Stimulated activated CD4-positive, alpha-beta T cell treated with anti-CD3 and anti-CD28 coated beads, Interleukin-15, amount 100 ng/mL, for 24 hours (primary cell): ENCODE measurements around the gene CAB39L.
"Not testable (repeated sequence)": the region's sequence is repeated elsewhere in the genome, so short reads cannot be mapped to it uniquely, and the experiment has no call there.

Experiments used
- DNase-seq: peaks from one replicate; pipeline ENCODE4 v3.0.0-alpha.2; 2020

Gene CAB39L

DNA sequence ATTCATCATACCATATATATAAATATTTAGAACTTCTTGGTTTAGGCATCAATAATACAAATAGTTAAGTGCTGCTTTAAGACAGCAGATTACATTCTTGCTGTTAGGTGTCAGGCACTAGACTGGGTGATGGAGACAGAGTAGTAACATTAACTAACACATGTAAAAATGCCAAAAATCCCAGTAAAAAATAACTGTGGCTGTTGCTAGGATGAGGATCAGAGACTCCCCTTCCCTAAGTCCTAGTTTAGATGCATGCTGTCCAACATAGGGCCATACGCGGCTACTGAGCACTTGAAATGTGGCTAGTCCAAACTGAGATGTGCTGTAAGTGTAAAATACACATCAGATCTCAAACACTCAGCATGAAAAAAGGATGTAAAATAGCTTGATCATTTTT is 101.4 kb downstream of the CAB39L start:
- DNase-seq, result no peak

DNA sequence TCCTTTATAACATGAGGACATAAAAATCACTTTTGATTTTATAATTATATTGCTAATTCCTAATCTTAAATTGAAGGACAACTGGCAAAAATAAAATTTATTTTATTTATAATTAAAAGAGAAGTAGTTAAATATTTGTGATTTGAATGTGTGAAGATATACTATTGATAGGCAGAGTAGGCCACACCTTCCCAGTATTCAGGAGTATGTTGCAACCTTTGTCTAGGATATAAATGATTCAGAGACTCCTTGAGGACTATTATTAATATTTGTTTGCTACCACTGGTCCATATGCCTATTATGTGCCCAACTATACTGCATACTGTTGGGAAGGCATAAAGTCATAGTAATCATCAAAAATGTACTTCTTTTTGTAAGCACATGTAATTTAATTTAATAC is 101.9 kb downstream of the CAB39L start:
- no peak for DNase-seq

GRCh38 chr13:49341517-49341916 is 102.3 kb downstream of the CAB39L start:
- no peak for DNase-seq

DNA sequence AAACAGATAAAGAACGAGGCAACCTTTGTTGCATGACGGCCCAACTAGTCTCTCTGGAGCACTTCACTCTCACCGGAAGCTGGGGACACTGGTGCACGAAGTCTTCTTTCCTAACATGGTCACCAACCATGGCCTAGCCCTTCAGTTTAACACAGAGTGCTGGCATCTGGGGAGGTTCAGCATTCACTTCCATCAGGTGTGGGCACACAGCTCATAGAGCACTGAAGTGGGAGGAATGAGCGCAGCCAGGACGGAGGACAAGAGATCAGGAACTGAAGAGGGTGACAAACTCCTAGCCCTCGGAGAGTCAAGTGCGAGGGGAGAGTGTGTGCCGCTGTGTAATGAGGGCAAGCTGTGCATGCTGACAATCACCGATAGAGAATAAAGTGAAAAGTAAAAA is 103.7 kb downstream of the CAB39L start:
- no peak for DNase-seq

- DNase-seq, result no peak
Observed at GRCh38 chr13:49336655-49337054, 107.2 kb downstream of the CAB39L start.

GRCh38 chr13:49330546-49330864 is 113.4 kb downstream of the CAB39L start:
- DNase-seq, result no peak

GRCh38 chr13:49329831-49330545 is 113.9 kb downstream of the CAB39L start:
- no peak for DNase-seq

GRCh38 chr13:49327145-49327544 is 116.7 kb downstream of the CAB39L start:
- DNase-seq, result not testable (repeated sequence)

- DNase-seq, result no peak
Observed at GRCh38 chr13:49326222-49326917, 117.5 kb downstream of the CAB39L start.

GRCh38 chr13:49323344-49323743 is 120.5 kb downstream of the CAB39L start:
- no peak for DNase-seq

GRCh38 chr13:49322702-49323101 is 121.2 kb downstream of the CAB39L start:
- DNase-seq, result no peak

DNA sequence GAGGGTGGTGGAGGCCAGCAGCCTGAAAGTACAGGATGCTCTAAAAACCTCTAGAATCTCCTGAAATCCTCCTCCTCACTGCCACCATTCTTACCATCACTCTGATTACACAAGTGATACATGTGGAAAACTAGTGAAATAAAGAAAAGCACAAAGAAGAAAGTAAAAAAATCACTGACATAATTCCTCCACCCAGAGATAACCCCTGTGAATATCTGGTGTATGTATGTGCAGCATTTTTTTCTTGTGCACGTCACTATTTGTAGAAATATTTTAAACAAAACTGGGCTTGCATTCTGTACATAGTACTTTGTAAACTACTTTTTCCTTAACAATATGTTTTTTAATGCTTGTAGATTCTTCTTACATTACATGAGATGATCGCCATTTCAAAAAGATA is 122.9 kb downstream of the CAB39L start:
- DNase-seq, result no peak

DNA sequence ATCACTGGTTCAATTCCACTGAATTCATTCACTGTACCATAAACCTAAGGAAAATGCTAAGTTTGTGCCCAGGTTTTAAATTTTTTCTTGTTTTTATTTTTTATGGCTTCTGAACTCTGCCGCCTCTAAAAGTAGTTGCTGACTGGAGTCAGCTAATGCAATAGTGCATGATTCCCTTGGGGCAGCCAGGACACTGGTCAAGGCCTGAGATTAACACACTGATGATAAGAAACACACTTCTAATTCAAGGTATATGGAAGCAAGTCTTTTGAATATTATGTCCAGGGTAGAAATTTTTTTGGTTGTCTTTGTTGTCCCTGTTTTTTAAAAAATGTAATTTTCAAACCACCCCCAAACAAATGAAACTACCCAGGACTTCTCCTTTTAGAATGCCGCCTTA is 123.9 kb downstream of the CAB39L start:
- no peak for DNase-seq

- DNase-seq, result no peak
Observed at GRCh38 chr13:49319551-49319950, 124.3 kb downstream of the CAB39L start.

DNA sequence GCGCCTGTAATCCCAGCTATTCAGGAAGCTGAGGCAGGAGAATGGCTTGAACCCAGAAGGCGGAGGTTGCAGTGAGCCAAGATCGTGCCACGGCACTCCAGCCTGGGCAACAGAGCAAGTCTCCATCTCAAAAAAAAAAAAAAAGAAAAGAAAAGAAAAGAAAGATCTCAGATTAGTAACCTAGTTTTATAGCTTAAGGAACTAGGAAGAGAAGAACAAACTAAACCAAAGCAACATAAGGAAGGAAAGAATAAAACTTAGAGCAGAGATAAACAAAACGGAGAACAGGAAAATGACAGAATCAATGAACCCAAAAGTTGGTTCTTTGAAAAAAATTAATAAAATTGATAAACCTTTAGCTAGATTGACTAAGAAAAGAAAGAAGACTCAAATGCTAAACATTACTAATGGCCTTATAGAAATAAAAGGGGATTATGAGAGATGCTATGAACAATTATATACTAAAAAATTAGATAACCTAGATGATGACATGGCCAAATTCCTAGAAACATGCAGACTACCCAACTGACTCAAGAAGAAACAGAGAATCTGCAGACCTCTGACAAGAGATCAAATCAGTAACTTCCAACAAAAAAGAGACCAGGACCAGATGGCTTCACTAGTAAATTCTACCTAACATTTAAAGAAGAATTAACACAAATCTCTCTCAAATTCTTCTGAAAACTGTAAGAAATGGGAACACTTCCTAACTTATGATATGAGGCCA is 127.9 kb downstream of the CAB39L start:
- DNase-seq, result no peak

- no peak for DNase-seq
Observed at GRCh38 chr13:49315036-49315565, 128.8 kb downstream of the CAB39L start.

- no peak for DNase-seq
Observed at GRCh38 chr13:49314344-49314882, 129.5 kb downstream of the CAB39L start.

GRCh38 chr13:49311816-49312215 is 132.0 kb downstream of the CAB39L start:
- no peak for DNase-seq

DNA sequence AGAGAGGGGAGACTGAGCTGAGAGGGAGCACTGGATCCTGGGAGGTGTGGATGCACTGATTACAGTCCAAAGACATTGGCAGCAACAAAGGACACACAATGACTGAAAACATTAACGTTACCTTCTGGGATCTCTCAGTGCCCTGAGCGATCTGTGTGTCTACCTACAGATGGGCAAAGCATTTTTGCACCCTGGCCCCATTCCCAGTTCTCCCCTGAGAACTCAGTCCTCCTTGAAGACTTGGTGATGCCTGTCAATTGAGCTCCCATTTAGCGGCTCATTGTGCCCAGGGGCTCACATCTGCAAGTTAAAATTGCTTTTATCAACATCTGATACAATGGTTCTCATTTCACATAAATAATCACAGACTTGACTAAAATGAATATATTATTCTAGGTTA is 133.6 kb downstream of the CAB39L start:
- no peak for DNase-seq

- DNase-seq, result no peak
Observed at GRCh38 chr13:49308921-49309408, 134.9 kb downstream of the CAB39L start.

- DNase-seq, result no peak
Observed at GRCh38 chr13:49308097-49308875, 135.6 kb downstream of the CAB39L start.

DNA sequence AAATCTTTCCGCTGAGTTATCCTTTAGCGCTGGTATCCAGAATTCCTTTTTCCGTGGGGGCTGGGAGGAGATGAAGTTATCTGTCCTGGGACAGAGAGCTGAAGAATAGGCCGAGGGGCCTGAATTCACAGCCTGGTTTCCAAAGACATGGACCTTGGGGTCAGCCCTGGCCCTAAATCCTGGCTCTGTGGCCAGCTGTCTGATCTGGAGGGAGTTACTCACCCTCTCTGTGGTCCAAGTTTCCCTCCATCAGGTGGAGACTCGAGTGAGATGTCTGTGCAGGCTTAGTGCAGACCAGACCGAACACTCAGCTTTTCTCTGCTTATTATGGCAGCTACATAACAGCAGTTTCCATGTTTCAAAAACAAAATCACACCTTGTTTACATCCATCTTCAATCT is 136.5 kb downstream of the CAB39L start:
- DNase-seq, result no peak
